ENCODE measurements around the gene FNBP1L.
"Not testable (repeated sequence)": the region's sequence is repeated elsewhere in the genome, so short reads cannot be mapped to it uniquely, and the experiment has no call there.

Gene FNBP1L

DNA sequence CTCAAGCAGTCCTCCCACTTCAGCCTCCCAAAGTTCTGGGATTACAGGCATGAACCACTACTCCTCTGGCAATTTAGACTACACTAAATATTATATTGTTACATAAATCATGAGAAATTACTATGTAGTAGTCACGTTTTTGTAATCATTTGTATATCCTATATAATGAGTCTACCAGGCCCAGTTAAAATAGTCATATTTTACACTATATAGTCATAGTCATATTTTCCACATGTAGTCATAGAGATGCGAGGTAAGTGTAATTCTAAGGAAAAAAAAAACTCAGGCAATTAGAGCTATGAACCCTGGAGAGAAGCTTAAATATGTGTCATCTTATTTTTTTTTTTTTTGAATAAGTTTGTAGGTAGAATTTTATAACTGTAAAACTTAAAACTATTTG, 90.0 kb downstream of the FNBP1L start:
- no peak for DNase-seq

DNA sequence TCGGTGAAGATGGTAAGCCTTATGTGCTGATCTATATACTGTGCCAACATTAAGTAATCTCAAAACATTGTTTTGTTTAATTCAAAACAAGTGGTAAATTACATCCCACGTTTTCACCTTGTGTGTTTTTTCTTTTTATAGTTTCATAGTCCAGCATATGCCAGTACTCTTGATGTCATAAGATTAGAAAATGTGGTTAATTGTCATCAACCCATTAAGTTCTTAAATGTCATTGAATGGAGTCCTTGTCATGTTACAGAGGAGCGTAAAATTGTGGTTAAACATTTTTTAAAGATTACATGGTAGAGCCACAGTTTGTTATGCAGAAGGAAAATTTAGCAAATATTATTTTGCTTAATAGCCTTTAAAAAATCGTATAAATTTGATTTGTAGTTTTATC, 93.1 kb downstream of the FNBP1L start:
- DNase-seq, result no peak

DNA sequence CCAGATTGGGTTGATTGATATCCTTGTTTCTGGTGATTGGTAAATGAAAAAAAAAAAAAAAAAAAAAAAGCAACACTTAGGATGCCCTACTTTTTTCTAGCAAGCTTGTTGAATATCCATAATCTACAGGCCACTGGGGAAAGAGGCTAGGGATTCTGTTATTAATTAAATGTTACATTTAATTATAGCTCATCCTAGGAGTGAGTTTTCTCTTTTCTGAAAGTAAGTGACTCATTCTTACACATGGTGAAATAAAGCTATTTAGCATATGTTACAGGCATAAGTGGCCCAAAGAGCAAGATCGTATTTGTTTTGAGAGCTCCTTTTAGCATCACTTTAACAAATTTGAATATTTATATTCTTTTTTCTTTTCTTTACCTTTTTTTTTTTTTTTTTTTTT, 94.5 kb downstream of the FNBP1L start:
- no peak for DNase-seq

DNA sequence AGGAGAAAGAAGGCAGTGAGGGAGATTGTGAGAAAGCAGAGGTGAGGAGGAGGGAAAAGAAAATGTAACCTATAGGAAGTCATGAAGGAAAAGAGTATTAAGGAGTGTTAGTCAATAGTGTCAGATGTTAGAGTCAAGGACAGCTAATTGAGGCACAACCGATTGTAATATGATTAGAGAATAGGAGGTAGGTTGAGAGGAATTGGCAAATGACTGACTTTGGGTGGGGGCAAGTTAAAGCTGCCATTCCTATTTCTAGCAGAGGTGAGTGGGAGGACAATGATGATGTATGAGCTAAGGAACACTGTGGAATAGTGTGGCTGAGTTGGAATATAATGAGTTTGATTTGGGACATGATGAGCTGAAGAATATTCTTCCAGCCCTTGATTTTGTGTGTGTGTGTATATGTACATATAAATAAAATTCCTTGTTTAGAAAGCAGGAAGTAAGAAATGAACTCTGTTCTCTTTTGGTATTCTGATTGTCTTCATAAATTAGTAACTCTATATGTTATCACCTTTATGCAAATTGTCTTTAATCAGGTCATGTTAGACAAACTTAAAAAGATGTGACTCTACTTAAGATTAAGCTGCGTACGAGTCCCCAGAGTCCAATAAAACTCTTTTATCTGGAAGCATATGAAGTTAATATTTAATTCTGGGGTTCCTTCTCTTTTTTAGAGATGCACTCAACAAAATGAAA, 98.4 kb downstream of the FNBP1L start:
- no peak for DNase-seq

DNA sequence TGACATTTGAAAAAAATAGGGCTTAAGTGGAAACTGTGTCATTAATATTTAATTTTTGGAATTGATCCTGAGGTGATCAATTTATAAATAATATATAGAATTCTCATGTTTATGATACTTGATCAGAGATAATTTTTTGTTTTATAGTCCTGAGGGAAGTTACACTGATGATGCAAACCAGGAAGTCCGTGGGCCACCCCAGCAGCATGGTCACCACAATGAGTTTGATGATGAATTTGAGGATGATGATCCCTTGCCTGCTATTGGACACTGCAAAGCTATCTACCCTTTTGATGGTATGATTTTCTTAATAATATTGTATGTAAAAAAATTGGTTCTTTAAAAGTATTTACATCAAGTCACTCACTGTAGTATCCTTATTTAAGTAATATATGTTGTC, 101.2 kb downstream of the FNBP1L start:
- DNase-seq, result no peak

DNA sequence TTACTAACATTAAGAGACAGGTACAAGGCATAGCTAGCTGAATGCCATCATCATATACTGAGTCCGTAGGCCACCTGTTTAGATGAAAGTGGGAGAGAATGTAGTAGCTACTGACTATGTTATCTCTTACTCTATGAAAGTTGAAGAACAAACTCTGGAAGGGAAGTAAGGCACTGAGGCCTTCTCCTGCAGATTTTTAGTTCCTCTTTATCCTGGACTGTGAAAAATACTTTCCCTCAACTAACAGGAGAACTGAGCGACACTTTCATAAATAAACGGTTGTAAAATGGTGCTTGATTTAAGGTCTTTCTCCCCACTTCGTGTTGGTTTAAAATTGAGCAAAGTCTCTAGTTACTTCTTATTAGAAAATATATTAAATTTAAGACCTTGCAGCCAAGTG, 101.9 kb downstream of the FNBP1L start:
- no peak for DNase-seq

DNA sequence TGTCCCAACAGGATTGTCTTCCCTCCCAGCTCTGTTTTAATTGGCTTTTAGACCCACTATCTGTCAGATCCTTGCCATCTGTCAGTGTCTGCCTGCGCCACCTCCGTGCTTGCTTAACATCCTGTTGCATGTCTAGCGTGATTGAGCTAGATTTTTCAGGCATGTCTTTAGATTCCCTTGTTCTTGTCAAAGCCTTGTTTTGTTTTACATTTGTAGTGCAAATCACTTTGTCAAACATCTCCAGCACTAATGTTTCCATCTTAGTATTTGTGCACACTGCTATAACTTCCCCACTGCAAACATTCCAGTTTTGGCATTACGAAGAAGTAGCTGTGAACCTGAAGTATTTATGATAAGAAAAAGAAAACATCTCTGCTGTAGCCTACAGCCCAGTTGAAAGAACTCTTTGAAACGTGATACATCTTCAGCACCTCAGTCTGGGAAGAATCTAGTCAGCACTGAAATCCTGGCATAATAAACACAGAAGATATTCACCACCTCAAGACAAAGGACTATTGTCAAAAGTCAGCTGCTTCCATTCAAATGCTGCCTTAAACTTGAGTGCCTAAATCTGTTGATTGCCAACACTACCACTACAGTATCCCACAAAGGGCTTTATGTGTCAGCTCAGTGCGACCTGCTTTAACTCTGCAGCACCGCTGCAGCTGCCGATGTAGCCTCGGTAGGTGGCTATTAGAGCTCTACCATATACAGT, 105.0 kb downstream of the FNBP1L start:
- no peak for DNase-seq

DNA sequence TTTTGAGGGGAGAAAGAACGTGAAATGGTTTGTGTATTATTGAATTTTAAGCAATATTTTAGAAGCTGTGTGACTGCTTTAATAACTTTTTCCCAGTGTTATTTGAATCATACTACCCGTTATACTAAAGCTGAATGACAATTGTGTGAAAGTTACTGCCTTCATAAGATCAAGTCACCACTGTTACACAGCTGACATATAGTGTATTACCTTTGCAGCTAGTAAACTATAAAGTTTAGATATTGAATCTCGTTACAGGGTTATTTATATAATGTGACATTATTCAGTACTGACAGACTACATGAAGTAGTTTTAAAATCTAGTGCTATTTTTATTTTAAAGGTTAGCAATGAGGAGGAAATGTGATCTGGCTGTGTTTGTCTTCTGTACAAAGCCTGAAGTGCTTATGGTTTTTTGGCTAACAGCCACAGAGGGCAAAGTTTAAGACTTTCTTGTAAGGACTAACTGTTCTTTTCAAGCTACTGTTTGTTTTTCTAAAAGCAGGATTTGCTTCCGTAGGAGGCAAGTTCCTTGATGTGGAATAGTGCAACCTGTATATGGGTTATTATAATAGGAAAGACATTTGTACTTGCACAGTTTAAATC, 106.1 kb downstream of the FNBP1L start:
- not testable (repeated sequence) for DNase-seq

DNA sequence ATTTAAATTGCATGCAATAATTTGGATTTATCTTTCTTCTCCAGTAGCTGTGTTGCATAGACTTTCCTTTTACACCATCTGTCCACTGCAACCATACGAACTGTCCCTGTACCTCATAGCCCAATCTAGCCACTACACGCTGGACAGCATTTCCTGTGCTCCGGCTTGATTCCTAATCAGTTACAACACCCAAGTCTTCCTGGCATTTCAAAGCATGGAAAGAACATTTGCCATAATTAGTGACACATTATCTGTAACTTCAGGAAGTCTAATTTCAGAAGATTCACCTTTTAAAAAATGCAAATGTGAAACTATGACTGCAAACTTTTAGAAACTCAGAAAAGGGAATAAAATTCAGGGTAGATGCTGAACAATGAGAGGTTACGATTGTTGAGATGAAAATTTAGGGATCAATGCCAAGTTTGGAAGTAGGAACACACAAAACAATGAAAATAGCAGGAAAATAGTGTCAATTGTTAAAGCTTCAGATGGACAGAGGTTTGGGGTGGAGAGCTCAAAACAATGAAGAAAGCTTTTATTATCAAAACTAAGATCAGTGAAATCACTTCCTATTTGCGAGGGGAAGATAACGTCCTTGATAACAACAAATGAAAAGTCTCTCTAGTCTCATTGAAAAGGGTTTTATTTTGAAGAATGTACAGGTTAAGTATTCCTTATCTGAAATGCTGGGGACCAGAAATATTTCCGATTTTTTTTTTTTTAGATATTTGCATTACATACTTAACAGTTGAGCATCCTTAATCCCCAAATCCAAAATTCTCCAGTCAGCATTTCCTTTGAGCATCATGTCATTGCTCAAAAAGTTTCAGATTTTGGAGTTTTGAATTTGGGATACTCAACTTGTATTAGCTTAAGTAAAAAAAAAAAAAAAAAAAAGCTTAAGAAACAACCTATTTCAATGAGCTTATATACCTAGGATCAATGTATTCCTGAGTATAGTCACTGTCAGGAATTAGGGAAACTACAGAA, 107.3 kb downstream of the FNBP1L start:
- no peak for DNase-seq

DNA sequence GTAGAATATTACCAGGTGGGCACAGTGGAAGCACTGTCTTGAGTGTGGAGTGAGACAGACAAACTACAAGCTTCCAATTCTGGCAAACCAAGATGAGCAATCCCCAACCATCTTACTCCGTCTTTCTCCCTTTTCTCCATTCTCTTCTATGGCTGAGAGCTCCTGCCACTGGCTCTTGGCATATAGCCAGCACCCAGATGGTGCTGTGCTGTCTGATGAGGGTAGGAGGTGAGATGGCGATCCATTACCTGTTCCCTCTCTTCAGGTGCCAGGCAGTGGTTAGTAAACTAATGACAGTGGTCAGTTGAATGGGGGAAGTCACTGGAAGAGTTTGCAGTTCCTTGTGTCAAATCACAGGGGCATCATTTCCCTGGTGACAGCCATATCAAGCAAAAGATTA, 108.4 kb downstream of the FNBP1L start:
- DNase-seq, result no peak

DNA sequence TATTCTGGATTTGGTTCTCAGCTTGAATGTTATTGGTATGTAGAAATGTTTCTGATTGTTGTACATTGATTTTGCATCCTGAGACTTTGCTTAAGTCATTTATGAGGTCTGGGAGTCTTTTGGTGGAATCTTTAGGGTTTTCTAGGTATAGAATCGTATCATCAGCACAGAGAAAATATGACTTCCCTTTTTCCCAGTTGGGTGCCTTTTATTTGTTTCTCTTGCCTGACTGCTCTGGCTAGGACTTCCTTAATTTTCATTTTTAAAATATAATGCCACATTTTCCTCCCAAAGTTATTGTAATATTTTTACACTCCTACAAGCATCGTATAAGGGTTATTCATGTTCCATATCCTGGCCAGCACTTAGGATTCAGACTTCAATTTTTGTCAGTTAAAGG, 111.1 kb downstream of the FNBP1L start:
- no peak for DNase-seq

DNA sequence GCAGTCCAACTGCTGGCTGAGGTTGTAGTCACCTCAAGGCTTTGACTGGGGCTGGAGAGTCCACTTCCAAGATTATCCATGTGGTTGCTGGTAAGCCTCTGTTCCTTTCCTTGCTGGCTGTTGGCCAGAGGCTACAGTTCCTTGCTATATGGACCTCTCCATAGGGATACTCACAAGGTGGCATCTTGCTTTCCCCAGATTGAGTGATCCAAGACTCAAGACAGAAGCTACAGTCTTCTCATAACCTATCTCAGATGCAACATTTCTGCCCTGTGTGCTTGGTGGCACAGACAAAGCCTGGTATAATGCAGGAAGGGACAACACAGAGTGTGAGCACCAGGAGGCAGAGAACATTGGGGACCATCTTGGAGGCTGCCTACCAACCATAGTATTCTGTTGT, 111.8 kb downstream of the FNBP1L start:
- DNase-seq, result no peak

DNA sequence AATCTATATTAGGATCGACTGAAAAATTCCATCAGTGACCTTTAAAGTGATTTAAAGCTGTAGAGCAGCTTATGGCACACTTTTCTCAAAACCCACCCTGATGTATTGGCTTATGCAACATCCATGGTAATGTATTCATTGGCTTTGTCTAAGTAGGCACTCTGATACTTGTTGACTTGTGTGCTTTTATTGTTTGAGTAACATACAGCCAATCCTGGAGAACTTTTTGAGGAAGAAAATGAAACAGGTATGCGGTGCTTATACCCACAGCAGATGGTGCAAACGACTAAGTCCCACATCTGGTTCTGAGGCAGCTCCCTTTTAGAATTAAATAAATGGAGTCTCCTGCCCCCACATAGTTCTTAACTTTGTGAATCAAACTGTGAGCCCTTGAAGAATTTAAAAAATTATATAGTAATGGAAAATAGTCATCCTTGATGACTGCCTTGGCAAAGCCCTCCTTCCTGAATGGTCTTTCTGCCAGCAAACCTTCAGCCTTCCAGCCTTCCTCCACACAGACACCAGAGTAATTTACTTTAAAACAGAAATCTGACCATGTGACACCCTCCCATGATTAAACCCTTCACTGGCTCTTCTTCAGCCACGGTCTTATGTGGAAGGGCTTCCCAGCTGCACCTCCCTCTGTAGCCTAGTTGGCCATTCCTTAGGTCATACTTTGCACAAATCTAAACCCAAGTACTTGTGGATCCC, 117.7 kb downstream of the FNBP1L start:
- no peak for DNase-seq

DNA sequence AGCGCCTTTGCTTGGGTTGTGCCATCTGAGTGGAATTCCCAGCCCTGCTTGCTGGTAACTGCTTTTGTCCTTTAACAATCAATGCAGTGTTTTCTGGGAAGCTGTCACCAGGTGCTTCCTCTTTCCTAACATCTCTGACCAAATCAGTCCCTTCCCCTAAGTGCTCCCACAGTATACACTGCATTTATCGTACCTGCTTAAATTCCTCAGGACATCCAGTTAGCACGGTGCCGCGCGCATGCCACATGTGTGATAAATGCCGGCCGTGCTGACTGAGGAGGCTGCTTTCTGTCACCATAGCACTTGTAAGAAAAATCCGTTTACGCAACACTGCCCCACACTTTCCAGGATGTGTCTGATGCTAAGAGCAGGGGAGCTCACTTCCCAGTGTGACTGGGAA, 118.3 kb downstream of the FNBP1L start:
- no peak for DNase-seq

DNA sequence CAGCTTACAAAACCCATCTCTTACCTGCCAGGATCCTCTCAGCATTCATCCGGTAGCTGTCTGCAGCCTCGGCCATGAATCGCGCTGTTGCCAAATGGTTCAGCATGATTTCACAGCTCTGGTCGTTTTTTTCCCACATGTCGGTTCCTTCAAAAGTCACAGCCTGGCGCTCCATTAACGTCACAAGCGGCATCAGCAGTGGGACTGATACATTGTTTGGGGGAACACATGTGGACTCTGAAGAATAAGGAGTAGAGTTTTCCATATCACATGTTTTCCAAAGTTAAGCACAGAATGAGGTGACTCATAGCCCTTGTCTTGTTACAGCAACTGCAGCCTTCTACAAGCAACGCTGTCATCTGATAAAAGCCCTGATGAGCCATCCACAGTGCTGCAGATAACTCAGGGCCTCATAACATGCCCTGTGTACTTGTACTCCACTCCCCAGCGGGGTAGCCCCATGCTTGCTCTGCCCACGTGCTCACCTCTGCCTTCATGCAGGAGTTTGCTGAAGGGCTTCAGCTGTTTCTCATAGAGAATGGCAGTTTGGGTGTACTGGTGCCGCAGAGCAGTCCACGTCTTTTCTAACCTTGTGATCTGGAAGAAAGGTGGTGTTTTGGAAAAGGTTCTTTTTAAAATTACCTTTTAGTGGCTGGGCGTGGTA, 119.5 kb downstream of the FNBP1L start:
- DNase-seq, result no peak

DNA sequence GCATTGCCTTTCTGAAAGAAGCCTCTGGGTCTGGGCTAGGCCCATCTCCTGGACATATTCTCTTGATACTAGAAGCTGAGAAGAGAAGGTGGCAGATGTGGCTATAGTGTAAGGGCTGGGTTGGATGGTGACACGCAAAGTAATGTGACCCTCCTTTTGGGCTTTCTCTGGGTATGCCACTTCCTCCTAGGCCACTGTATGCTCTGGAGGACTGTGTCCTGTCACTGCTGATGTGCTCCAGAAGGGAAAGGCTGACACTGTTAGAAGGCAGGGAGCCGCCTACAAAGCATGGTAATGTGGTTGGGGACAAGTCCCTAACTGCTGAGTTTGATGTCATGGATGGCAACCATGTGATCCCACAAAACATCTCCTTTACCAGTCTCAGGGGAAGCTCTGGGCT, 121.6 kb downstream of the FNBP1L start:
- DNase-seq, result no peak

DNA sequence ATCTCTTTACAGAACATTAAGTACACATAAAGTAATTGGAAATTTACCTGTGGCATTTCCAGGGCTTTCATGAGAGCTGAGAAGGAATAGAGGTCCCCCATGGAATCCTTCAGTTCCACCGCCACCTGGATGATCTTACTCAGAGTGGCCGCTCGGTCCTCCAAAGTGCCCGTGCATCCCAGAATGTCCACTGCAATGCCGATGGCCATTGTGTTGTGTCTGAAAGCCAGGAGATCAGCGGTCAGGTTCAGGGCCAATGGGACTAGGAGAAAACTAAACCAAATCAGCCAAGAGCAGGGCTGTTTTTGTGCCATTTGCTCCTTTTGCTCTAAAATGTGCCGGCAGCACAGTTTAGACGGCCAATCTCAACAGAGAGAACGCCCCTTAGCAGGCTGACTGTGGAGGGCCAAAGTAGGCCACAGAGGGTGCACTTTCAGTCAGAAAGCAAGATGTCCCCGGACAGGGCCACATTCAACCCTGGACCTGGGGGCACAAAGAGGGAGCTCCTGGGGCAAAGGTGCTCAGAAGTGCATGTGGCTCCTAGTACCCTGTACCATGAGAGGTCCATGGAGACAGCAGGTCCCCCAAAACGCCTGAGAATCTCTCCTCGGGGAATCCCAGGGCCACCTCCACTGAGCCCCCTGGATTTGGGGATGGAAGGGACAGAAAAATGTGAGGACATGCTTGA, 123.8 kb downstream of the FNBP1L start:
- DNase-seq, result no peak

DNA sequence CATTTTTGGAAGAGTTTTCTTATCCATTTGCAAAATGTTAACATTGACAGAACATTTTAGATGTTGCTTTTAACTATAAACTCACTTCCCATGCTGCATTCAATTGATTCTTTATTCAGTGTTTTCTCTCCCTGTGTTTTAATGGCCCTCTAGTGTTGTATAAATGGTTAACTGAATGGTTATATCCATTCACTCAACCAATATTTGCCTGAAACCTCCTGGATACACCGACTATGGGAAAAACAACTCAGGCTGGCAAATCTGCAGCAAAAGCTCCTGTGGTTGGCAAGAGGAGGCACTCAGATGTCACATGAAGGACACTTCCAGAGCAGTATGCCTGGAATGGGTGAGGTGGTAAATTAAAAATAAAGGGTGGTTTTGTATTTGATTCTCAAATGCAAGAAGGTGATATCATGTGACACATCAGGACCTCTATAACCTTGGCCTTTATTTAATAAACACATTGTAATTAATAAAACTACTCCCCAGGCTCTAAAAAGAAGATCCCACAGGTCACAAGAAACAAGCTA, 126.1 kb downstream of the FNBP1L start:
- DNase-seq, result no peak

DNA sequence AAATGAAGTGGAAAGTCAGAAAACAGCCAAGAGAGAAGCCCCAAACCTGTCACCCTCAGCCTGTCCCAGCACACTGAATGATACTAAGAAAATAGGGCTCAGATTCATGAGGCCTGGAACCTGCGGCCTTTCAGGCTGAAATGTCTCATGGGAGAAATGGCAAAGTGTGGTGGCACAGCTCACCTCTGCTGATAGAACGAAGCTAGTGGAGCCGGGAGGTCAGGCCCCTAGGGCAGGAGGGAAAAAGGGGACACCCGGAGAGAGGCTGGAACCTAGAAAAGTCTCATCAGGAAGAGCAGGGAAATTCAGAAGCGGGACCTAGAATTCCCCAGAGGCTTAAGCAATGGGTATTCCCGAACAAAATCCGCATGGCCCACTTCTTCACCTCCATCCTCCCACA, 126.6 kb downstream of the FNBP1L start:
- no peak for DNase-seq

DNA sequence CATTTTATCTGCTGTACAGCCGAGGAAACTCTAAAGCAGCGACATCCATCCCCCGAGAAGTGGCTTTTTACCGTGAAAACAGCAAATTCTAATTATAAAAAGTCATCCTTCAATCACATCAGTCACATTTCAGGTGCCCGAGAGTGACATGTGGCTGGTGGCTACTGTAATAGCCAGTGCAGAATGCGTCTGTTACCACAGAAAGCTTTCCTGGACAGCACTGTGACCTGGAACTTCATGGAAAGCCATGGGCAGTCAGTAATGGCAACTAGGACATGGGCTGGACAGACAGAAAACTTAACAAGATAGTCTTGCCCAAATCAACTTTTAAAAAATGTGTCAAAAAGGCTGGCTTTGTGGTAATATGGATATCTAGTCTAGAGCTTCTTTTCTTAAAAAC, 127.1 kb downstream of the FNBP1L start:
- DNase-seq, result no peak

All from 8988T (cell line).